Mammary epithelial cell (primary cell): ENCODE measurements around the gene TNNT2.

Experiments used
- CTCF ChIP-seq, 2 donors: IDR thresholded peaks in 1 of 2; conservative IDR thresholded peaks in 1 of 2; 2 replicates each; pipeline ENCODE4 v1.5.1; 2011 to 2012; ENCODE audit warnings: inconsistent platforms in 2 of 2, low read length in 2 of 2, mild to moderate bottlenecking in 2 of 2, control low read depth in 1 of 2, low read depth in 1 of 2; ENCODE audit not compliant: insufficient read depth in 1 of 2; ENCODE audit errors: extremely low read depth in 1 of 2
- EZH2 ChIP-seq: IDR thresholded peaks from 2 replicates; pipeline ENCODE4 v1.6.1; 2012; ENCODE audit warnings: low read length, inconsistent platforms, borderline replicate concordance

- TF ChIP-seq CTCF (conservative IDR thresholded peaks at IDR 0.05 in 1 of 2, IDR thresholded peaks at IDR 0.05 in 1 of 2; ENCODE audit: extremely low read depth in 1 of 2, insufficient read depth in 1 of 2, low read depth in 1 of 2, low read length in 2 of 2) (no peak), EZH2 (no peak)
Observed at GRCh38 chr1:201332616-201333335, 44.7 kb downstream of the TNNT2 start.
